ENCODE data around the gene JPH2. TPM values are rescaled to one million over a fixed set of nuclear protein-coding genes. Genes with fewer than 3 reads are reported as not detected.

Gene JPH2
- total RNA-seq, 1 donor from 2014 or later, result 86.7 TPM

GRCh38 chr20:44081476-44081875, 105.5 kb downstream of the JPH2 start:
- no peak overlapping the region for H3K4me3 ChIP-seq

GRCh38 chr20:44080646-44081267, 106.2 kb downstream of the JPH2 start:
- no peak overlapping the region for H3K4me3 ChIP-seq
- peaks cover 0 to 2% of the 10 kb centered on the region in 2 donors for H3K4me1 ChIP-seq
- intact Hi-C loops (cut with DNase I), result loop anchor here (1.0 to 5.0 kb wide), 3 partner anchors 238 to 542 kb away; no protein-coding TSS in a partner anchor
- no peak overlapping the region for H3K27ac ChIP-seq
- DNase-seq (ENCODE audit: low spot score in 2 of 2), result peak in 1 of 2 donors; percentile 78
- peak; percentile 95 to 99 (median 97) for TF ChIP-seq CTCF (IDR thresholded peaks at IDR 0.05)
- no peaks in the 10 kb centered on the region for H3K36me3 ChIP-seq
- H3K27me3 ChIP-seq, result no peaks in the 10 kb centered on the region
- no peaks in the 10 kb centered on the region for H3K9me3 ChIP-seq

More at GRCh38 chr20:44081476-44081875, 105.5 kb downstream of the JPH2 start:
- peaks cover 0 to 2% of the 10 kb centered on the region in 2 donors for H3K4me1 ChIP-seq
- H3K27ac ChIP-seq, result no peak overlapping the region
- no peak for TF ChIP-seq CTCF (IDR thresholded peaks at IDR 0.05)
- no peaks in the 10 kb centered on the region for H3K9me3 ChIP-seq
- DNase-seq (ENCODE audit: low spot score in 2 of 2), result peak in 1 of 2 donors; percentile 61
- H3K36me3 ChIP-seq, result no peaks in the 10 kb centered on the region
- intact Hi-C loops (cut with DNase I), result loop anchor here (1.0 to 5.0 kb wide), 2 partner anchors 239 to 332 kb away; no protein-coding TSS in a partner anchor
- no peaks in the 10 kb centered on the region for H3K27me3 ChIP-seq

GRCh38 chr20:44080064-44080463, 106.9 kb downstream of the JPH2 start:
- TF ChIP-seq CTCF (IDR thresholded peaks at IDR 0.05), result no peak
- H3K27ac ChIP-seq, result no peak overlapping the region
- H3K9me3 ChIP-seq, result no peaks in the 10 kb centered on the region
- no peaks in the 10 kb centered on the region for H3K27me3 ChIP-seq
- H3K4me3 ChIP-seq, result no peak overlapping the region
- intact Hi-C loops (cut with DNase I), result loop anchor here (1.0 to 5.0 kb wide), 2 partner anchors 238 to 542 kb away; no protein-coding TSS in a partner anchor
- H3K36me3 ChIP-seq, result no peaks in the 10 kb centered on the region
- peak in 1 of 2 donors; percentile 51 for DNase-seq (ENCODE audit: low spot score in 2 of 2)
- H3K4me1 ChIP-seq, result peaks cover 0 to 2% of the 10 kb centered on the region in 2 donors

GRCh38 chr20:44079291-44079690, 107.7 kb downstream of the JPH2 start:
- peak in 1 of 2 donors; percentile 39 for DNase-seq (ENCODE audit: low spot score in 2 of 2)
- intact Hi-C loops (cut with DNase I), result loop anchor here (5.0 to 10.0 kb wide), 2 partner anchors 62 to 164 kb away; partner anchors contain the start of gene TOX2
- no peak overlapping the region for H3K27ac ChIP-seq

GRCh38 chr20:44075950-44076232, 111.1 kb downstream of the JPH2 start:
- intact Hi-C loops (cut with DNase I), result loop anchor here (5.0 to 10.0 kb wide), 2 partner anchors 59 to 161 kb away; partner anchors contain the start of gene TOX2
- Histone ChIP-seq H3K36me3 (no peaks in the 10 kb centered on the region), H3K4me1 (peaks cover 0 to 2% of the 10 kb centered on the region in 2 donors), H3K4me3 (no peak overlapping the region), H3K27ac (no peak overlapping the region), H3K27me3 (no peaks in the 10 kb centered on the region), H3K9me3 (no peaks in the 10 kb centered on the region)
- no peak for DNase-seq (ENCODE audit: low spot score in 2 of 2)
- TF ChIP-seq CTCF (IDR thresholded peaks at IDR 0.05), result no peak

More at GRCh38 chr20:44079291-44079690, 107.7 kb downstream of the JPH2 start:
- no peaks in the 10 kb centered on the region for H3K9me3 ChIP-seq
- peaks cover 0 to 2% of the 10 kb centered on the region in 2 donors for H3K4me1 ChIP-seq
- no peak for TF ChIP-seq CTCF (IDR thresholded peaks at IDR 0.05)
- H3K4me3 ChIP-seq, result no peak overlapping the region
- H3K27me3 ChIP-seq, result no peaks in the 10 kb centered on the region
- no peaks in the 10 kb centered on the region for H3K36me3 ChIP-seq
